Fibroblast of skin of left biceps (primary cell): Measurements from ENCODE around the gene STRN4.
"Not testable (repeated sequence)": the region's sequence is repeated elsewhere in the genome, so short reads cannot be mapped to it uniquely, and the experiment has no call there.

Experiments used
- DNase-seq, 2 experiments: peaks; one replicate each; pipeline ENCODE4 v3.0.0-alpha.2; 2013; ENCODE audit warnings: low read depth in 2 of 2

The STRN4 gene, protein sequence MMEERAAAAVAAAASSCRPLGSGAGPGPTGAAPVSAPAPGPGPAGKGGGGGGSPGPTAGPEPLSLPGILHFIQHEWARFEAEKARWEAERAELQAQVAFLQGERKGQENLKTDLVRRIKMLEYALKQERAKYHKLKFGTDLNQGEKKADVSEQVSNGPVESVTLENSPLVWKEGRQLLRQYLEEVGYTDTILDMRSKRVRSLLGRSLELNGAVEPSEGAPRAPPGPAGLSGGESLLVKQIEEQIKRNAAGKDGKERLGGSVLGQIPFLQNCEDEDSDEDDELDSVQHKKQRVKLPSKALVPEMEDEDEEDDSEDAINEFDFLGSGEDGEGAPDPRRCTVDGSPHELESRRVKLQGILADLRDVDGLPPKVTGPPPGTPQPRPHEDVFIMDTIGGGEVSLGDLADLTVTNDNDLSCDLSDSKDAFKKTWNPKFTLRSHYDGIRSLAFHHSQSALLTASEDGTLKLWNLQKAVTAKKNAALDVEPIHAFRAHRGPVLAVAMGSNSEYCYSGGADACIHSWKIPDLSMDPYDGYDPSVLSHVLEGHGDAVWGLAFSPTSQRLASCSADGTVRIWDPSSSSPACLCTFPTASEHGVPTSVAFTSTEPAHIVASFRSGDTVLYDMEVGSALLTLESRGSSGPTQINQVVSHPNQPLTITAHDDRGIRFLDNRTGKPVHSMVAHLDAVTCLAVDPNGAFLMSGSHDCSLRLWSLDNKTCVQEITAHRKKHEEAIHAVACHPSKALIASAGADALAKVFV

DNA sequence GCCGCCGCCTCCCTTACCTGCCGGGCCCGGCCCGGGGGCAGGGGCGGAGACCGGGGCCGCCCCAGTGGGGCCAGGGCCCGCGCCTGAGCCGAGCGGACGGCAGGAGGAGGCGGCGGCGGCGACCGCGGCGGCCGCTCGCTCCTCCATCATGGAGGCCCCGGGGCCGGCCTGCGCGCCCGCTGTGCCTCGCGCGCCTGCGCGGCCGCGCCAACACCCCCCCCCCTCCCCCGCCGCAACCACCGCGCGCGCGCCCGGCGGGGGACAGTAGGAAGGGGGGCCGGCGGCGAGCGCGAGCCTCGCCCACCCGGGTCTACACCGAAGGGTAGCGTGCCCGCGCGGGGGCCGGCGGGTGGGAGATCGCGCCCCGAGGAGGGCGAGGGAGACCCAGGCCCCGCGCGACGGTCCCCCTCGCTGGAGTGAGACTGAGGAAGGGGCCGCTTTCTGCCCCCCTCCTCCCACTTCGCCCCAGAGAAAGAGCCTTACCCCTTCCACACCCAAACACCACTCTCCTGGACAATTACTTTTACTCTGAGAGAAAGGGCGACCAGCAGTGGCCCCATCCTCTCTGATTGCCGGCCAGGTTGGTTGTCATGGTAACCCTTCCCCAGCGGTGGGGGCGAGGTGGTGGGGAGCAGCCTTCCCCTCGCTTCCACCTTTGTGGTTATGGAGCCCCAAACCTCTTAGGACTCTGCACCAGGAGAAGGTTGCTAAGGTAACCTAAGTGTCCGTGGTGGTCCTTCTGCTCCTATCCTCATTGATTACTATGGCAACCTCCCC, at the start of gene STRN4:
Gene STRN4 (minus strand): TSS at position 170 of the 777 bp plus-strand sequence. CDS start 20 bp downstream, at position 150.
- DNase-seq: no peak

DNA sequence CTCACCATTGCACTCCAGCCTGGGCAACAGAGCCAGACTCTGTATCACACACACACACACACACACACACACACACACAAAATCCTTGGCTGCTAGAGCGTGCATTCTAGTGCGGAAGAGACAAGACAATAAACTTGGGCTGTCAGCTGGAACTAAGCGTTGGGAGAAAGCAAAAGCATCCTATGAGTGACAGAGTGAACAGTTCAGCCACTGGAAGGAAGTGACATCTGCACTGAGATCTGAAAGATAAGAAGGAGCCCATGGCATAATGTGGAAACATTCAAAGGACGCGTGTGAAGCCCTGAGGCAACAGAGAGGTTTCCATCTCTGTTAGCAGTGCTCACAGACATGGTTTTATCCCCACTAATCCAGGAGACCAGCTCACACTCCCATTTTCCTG, 45.7 kb upstream of the STRN4 start:
- no peak for DNase-seq

DNA sequence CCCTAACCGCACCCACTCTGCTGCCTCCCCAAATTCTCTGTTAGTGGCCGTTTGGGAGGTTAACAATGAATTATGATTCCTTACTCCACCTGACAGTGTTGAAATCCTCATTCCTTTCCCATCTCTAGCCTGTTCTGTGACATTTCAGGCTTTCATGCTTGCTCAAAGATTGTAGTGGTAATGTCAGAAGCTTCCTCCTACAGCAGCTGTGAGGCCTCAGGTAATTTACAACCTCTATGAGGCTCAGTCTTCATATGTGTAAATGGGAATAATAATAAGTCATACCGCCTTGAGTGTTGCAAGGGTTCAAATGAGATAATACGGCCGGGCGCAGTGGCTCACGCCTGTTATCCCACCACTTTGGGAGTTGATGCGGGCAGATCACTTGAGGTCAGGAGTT, 43.1 kb upstream of the STRN4 start:
- DNase-seq: no peak

GRCh38 chr19:46788968-46789338, 42.7 kb upstream of the STRN4 start:
- no peak for DNase-seq

DNA sequence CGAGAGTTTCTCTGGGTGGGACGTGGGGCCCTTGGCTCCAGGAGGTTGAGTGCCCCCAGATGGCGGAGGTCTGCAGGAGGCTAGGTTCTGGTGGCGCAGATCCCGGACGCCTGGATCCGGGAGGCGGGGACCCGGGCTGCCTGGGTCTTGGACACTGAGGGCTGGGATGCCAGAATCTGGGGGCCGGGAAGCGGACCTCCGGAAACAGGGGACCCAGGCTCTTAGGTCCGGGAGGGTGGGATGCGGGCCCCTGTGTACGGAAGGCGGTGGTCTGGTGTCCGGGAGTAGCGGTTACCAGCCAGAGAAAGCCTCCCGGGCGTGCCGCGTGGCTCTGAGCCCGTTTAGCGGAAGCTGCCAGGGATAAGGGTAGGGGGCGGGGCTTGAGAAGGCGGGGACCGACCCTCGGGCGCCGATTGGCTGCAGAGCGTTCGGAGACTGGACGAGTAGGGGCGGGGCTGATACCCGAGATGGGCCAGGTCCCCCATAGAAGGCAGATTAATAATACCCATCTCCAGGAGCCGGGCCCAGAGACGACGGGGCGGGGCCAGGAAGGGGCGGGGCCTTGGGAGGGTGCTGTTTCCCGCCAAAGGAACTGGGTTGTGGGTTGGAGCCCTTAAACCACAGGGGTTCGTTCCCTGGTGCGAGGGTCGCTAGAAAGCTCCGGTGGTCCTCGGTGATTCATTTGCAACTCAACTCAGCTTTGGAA, 42.2 kb upstream of the STRN4 start, which contains the start of gene SLC1A5:
Gene SLC1A5 (minus strand): TSS at position 333 of the 706 bp plus-strand sequence. CDS start 629 bp downstream, outside the sequence.
- DNase-seq: peak; percentile 93 to 94

DNA sequence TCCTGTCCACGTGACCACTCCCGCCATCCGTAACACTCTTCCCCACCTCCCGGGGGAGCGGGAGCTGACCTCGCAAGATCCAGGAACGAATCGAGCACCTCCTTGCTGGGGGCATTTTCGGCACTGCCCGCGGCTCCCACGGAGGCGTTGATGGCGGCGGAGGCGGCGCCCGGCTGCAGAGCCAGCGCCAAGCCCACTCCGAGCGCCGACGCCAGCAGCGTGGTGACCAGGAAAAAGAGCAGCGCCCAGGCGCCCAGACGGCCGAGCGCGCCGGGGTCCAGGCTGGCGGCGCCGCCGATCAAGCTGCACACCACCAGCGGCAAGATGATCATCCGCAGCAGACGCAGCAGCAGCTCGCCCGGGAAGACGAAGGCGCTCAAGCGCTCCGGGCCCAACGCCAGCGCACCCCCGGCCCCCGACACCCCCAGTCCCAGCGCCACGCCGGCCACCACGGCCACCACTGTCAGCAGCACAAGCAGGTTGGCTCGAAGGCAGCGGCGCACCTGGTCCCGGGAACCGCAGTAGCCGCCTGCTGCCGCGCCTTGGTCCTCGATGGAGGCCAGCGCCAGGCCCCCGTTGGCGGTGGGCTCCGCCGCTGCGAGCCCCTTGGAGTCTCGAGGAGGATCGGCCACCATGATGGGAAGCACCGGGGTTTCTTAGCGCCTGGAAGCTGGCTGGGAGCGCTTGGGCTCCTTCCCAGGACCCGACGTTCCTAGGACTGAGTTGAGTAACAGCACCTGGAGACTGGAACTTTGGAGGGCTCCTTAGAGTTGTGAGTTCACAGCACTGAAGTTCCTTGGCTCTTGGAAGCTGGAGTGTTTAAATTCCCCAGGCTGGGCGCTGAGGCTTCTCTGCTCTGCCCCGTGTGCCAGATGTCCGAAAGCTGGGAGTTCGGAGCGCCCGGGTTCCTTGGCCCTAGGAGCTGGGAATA, 41.3 kb upstream of the STRN4 start:
- no peak for DNase-seq

DNA sequence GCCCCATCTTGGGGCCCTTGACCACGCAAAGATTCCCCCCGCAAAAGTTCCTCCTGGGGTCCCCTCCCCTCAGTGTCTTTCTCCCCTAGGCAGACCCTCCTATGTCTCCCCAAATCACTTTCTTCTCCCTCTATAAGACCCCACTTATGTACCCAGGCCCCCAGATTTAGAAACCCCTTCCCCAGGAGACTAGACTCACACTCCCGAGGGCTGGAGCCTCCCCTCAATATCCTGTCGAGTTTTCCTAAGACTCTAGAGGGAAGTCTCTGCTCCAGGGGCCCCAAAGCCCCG, 40.7 kb upstream of the STRN4 start:
- DNase-seq: no peak

DNA sequence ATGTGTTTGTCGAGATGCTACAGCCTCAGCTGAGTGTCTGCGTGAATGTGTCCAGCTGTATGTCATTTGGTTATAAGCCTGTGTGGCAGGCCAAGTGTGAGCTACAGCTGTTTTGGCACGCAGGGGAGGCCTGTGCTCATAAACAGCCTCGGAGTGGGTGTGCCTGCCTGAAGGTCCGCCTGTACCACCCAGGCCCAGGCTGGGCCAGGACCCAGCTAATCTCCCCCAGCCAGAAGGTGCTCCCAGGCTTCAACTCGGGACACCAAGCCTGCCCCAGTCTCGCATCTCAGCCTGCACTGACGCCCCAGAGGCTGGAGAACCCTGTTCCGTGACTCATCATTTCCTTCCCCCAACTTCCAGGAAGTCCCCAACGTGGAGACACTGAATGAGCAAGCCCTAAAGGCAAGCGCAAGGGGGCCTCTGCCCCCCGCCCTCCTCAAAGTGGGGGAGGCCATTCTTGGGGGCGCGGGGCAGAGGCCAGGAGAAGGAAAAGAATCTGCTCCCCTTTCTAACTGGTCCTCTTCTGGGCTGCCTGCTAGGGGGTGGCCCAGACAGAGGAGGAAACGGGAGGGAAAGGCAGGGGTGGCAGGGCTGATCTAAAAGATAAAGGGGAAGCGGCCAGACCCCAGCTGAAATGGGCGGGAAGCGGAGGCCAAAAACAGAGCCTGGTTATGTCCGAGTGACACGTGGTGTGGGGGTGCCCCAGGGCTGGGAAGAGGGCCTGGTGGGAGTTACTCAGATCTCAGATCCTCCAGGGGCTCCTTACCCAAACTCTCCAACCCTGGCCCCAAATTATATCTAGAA, 40.2 kb upstream of the STRN4 start:
- DNase-seq: peak in 1 of 2 experiments; percentile 49

DNA sequence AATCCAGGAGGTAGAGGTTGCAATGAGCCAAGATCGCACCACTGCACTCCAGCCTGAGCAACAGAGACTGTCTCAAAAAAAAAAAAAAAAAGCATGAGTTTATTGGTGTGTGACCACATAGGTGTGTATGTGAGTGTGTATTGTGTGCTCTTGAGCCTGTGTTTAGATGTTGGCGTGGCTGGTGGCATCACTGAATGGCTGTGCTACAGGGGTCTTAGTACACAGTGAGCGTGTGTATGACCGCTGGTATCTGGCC, 39.7 kb upstream of the STRN4 start:
- no peak for DNase-seq

GRCh38 chr19:46785054-46785979, 39.1 kb upstream of the STRN4 start:
- no peak for DNase-seq

- peak; percentile 91 for DNase-seq
These were observed 38.2 kb upstream of the STRN4 start for GRCh38 chr19:46784262-46785053.

DNA sequence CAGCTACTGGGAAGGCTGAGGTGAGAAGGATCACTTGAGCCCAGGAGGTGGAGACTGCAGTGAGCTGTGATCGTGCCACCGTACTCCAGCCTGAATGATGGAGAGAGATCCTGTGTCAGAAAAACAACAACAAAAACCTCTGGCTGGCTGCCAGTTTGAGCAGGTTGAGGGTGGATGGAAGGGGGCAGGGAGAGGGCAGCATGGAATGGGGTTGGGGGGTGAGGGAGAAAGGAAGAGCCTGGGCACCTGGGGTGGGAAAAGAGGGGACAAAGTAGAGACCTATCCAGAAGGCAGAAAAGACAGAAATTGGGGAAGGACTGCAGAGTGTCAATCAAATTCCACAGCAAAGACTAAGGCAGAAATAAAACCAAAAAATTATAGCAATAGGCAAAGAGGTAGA, 37.4 kb upstream of the STRN4 start:
- DNase-seq: no peak

GRCh38 chr19:46782355-46783019, 36.2 kb upstream of the STRN4 start:
- DNase-seq: no peak

- DNase-seq: not testable (repeated sequence)
These were observed 31.9 kb upstream of the STRN4 start for GRCh38 chr19:46777956-46778645.

DNA sequence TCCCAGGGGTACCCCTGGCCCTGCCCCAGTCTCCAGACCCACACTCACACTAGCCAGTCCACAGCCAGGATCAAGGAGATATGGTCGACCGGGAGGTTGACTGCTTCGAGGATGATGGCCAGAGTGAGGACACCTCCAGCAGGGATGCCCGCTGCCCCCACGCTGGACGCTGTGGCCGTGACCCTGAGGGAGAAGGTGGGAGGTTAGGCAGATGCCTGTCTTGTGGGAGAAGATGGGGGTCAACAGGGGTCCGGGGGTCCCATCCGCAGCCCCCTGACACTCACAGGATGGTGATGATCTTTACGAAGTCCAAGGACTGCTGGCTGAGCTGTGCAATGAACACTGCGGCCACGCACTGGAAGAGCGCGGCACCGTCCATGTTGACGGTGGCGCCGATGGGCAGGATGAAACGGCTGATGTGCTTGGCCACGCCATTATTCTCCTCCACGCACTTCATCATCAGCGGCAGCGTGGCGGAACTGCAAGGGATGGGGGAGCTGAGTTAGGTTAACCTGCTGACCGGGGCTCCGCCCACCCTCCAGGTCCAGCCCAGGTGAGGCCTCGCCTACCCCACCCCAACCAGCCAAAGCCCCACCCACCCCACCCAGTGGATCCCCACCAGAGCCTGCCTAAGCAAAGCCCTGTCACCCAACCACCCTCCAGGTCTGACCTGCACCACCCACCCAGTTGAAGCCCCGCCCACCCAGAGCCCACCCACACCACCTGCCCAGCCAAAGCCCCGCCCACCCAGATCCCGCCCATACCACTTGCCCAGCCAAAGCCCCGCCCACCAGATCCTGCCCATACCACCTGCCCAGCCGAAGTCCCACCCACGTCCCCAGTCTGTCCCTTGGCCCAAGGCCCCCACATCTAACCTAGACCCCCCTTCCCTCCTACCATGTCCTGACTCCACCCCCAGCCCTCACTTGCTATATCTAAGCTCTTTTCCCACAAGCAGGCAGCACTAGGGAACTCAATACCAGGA, 31.0 kb upstream of the STRN4 start:
- no peak for DNase-seq
